Gastroesophageal sphincter (tissue), 3 donors: ENCODE results near the gene ZNF516.

Experiments used
- EP300 ChIP-seq: sonication (generic); formaldehyde crosslinking; IDR thresholded peaks from one replicate; pipeline ENCODE4 v1.6.1; 2017; ENCODE audit warnings: antibody characterized with exemption, mild to moderate bottlenecking
- POLR2AphosphoS5 ChIP-seq: sonication (generic); formaldehyde crosslinking; IDR thresholded peaks from one replicate; pipeline ENCODE4 v1.6.1; 2017; ENCODE audit warnings: antibody characterized with exemption
- TF ChIP-seq, protein P1 (sequence below), 4 experiments: fragments of 200-600 bp in 2 of 4; fragments of 450-650 bp in 2 of 4; sonication (generic) in 1 of 4; IDR thresholded peaks; one replicate each; pipeline ENCODE4 v1.5.1; 2017 to 2019; ENCODE audit warnings: antibody characterized with exemption in 4 of 4, mild to moderate bottlenecking in 2 of 4, moderate library complexity in 2 of 4

DNA sequence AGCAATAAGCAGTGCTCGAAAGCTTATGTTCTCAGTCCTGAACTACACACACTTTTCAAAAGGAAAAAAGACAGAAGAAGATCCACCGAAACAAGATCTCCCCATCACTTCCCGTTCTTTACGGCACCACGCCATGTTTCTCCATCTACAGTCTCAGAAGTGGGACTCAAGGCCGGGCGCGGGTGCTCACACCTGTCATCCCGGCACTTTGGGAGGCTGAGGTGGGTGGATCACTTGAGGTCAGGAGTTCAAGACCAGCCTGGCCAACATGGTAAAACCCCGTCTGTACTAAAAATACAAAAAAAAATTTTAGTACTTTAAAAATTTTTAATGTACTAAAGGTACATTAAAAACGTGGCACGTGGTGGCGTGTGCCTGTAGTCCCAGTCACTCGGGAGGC, 31.2 kb downstream of the ZNF516 start:
- TF ChIP-seq EP300 (no peak), POLR2AphosphoS5 (no peak)
- TF ChIP-seq, protein P1, sequence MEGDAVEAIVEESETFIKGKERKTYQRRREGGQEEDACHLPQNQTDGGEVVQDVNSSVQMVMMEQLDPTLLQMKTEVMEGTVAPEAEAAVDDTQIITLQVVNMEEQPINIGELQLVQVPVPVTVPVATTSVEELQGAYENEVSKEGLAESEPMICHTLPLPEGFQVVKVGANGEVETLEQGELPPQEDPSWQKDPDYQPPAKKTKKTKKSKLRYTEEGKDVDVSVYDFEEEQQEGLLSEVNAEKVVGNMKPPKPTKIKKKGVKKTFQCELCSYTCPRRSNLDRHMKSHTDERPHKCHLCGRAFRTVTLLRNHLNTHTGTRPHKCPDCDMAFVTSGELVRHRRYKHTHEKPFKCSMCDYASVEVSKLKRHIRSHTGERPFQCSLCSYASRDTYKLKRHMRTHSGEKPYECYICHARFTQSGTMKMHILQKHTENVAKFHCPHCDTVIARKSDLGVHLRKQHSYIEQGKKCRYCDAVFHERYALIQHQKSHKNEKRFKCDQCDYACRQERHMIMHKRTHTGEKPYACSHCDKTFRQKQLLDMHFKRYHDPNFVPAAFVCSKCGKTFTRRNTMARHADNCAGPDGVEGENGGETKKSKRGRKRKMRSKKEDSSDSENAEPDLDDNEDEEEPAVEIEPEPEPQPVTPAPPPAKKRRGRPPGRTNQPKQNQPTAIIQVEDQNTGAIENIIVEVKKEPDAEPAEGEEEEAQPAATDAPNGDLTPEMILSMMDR (IDR thresholded peaks at IDR 0.05): no peak
